Measurements from ENCODE around the gene ZNF516. TPM values are rescaled to one million over a fixed set of nuclear protein-coding genes. Genes with fewer than 3 reads are reported as not detected.

The ZNF516 gene
- total RNA-seq, 1 donor from 2014 or later, result 108 TPM

DNA sequence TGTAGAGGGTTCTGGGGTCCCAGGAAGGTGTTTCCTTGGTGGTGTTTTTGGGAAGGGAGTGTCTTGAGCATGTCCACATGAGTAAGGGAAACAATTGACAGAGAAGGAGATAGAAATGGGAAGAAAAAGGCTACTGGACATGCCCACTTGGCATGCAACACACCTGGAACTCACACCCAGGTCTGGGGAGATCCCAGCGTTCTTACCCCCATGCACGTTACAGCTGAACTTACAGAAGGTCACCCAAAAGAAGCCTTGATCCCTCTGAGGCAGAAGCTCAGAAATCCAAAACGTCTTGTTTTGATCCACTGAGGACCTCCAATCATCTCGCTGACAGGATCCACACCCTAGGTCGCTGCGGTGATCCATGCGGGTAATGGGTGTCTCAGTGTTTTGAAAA is 142.0 kb downstream of the ZNF516 start:
- no peak overlapping the region for H3K4me3 Mint-ChIP-seq (ENCODE audit: low read depth)
- H3K36me3 Mint-ChIP-seq (ENCODE audit: insufficient read depth), result peaks cover 43% of the 10 kb centered on the region
- H3K27me3 Mint-ChIP-seq, result peaks cover 9% of the 10 kb centered on the region
- no peak for DNase-seq (ENCODE audit: low spot score, unreplicated experiment)
- peaks cover 15% of the 10 kb centered on the region for H3K9me3 Mint-ChIP-seq (ENCODE audit: low read depth)
- TF ChIP-seq, protein P1, sequence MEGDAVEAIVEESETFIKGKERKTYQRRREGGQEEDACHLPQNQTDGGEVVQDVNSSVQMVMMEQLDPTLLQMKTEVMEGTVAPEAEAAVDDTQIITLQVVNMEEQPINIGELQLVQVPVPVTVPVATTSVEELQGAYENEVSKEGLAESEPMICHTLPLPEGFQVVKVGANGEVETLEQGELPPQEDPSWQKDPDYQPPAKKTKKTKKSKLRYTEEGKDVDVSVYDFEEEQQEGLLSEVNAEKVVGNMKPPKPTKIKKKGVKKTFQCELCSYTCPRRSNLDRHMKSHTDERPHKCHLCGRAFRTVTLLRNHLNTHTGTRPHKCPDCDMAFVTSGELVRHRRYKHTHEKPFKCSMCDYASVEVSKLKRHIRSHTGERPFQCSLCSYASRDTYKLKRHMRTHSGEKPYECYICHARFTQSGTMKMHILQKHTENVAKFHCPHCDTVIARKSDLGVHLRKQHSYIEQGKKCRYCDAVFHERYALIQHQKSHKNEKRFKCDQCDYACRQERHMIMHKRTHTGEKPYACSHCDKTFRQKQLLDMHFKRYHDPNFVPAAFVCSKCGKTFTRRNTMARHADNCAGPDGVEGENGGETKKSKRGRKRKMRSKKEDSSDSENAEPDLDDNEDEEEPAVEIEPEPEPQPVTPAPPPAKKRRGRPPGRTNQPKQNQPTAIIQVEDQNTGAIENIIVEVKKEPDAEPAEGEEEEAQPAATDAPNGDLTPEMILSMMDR (IDR thresholded peaks at IDR 0.05; ENCODE audit: unreplicated experiment), result no peak
- H3K27ac Mint-ChIP-seq, result no peak overlapping the region
- H3K4me1 Mint-ChIP-seq (ENCODE audit: low read depth), result peaks cover 15% of the 10 kb centered on the region

DNA sequence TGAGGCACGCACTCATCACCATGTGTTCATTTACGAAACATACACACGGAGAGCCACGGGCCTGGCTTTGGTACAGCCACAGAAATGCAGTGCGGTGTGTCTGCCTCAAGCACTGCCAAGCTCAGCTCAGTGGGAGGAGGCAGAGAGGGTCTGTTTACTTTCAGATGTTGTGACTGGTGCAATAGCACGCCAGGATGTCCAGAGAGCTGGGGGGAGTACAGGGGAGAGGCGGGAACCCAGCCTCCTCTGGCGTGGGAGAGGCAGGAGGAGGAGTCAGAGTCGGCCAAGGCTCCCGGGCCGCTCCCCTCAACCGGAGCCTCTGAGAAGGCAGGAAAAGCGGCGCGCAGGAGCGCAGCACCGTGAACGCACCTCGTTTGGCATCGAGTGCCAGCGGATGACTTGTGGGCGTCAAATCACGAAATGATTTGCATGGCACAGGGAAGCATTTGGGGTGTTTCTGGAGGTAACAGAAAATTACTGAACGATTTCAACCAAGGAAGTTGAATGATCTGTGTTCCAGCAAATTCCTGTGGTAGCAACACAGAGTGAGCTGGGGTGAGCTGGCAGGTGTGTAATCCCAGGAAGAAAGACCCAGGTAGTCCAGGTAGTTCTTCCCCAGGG is 143.0 kb downstream of the ZNF516 start:
- peaks cover 15% of the 10 kb centered on the region for H3K9me3 Mint-ChIP-seq (ENCODE audit: low read depth)
- peak overlapping the region; percentile 56 for H3K27ac Mint-ChIP-seq

DNA sequence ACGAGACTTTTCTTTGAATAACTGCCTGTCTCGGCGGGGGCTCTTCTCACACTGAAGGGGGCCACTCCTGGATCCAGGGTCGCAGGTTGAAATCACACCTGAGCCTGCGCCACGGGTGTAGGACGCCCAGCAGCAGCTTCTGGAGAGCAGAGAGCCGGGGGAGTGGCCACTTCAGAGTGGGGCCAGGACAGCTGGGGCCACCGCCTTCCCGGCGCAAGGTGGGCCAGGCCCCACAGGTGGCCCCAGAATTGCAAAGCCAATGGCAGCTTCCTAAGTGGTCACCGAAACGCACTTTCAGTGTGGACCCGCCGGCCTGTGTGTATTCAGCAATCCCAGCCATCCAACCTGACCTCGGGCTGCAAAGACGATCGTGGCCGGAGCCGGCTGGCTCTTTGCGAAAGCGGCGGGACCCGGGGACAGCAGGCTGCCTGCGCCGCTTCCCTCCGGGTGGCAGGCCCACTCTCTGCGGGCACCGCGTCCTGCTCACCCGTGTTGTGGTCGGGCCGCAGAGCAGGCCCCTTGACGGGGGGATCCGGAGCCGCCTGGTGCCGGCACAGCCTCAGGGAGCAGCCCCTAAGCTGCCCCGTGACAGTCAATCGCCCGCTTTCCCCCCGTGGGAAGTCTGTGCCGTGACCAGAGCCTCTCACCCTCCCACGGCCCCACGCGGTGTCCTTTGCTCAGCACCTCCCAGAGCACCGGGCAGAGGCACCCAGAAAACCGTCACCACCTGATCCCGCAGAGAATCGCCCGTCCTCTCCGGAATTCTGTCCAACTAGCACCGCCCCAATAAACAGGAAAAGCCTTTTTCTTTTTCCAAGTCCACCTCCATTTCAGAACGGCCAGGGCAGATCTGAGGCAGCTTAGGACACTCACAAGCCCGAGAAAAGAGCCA is 144.7 kb downstream of the ZNF516 start:
- no peak for DNase-seq (ENCODE audit: low spot score, unreplicated experiment)
- peaks cover 17% of the 10 kb centered on the region for H3K4me1 Mint-ChIP-seq (ENCODE audit: low read depth)
- H3K36me3 Mint-ChIP-seq (ENCODE audit: insufficient read depth), result peaks cover 20% of the 10 kb centered on the region
- H3K27ac Mint-ChIP-seq, result no peak overlapping the region
- peaks cover 13% of the 10 kb centered on the region for H3K9me3 Mint-ChIP-seq (ENCODE audit: low read depth)
- H3K27me3 Mint-ChIP-seq, result peaks cover 17% of the 10 kb centered on the region
- no peak overlapping the region for H3K4me3 Mint-ChIP-seq (ENCODE audit: low read depth)
- TF ChIP-seq, protein P1 (IDR thresholded peaks at IDR 0.05; ENCODE audit: unreplicated experiment), result no peak

More for the DNA sequence above, 143.0 kb downstream of the ZNF516 start:
- DNase-seq (ENCODE audit: low spot score, unreplicated experiment), result no peak
- peaks cover 37% of the 10 kb centered on the region for H3K36me3 Mint-ChIP-seq (ENCODE audit: insufficient read depth)
- H3K4me1 Mint-ChIP-seq (ENCODE audit: low read depth), result peaks cover 17% of the 10 kb centered on the region
- TF ChIP-seq, protein P1 (IDR thresholded peaks at IDR 0.05; ENCODE audit: unreplicated experiment), result no peak
- peaks cover 10% of the 10 kb centered on the region for H3K27me3 Mint-ChIP-seq
- no peak overlapping the region for H3K4me3 Mint-ChIP-seq (ENCODE audit: low read depth)

DNA sequence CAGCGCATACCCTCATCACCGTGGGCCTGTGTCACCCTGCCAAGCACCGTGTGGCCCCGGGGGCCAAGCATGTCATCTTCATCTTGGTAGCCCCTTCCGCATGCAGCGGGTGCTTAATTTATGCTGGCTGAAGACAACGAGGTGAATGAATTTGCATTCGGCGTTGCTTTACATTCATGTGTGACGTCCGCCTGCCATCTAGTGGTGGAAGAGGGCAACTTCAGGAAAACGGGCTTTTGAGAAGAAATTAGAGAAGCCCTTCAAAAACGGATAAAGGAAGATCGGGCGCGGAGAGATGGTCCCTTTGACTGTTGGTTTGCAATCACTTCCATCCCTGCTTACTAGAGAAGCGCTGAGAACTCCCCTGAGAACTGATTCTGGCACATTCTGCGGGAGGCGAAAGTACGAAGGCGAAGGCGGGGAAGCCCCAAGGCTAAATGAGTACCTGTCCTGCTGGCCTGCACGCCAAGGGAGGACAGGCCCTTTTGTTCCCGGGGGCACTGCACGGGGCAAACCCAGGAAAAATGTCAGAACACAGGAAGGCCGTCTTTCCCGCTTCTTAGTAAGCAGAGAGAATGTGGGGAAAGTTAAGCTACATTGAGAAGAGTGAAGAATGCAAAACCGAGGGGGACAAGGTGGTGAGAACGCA is 145.9 kb downstream of the ZNF516 start:
- Mint-ChIP-seq H3K4me1 (ENCODE audit: low read depth) (peaks cover 17% of the 10 kb centered on the region), H3K4me3 (ENCODE audit: low read depth) (peak overlapping the region; percentile 25), H3K27ac (peak overlapping the region; percentile 34), H3K9me3 (ENCODE audit: low read depth) (peaks cover 5% of the 10 kb centered on the region), H3K27me3 (peaks cover 17% of the 10 kb centered on the region), H3K36me3 (ENCODE audit: insufficient read depth) (peaks cover 10% of the 10 kb centered on the region)
- TF ChIP-seq, protein P1 (IDR thresholded peaks at IDR 0.05; ENCODE audit: unreplicated experiment), result peak; percentile 93
- DNase-seq (ENCODE audit: low spot score, unreplicated experiment), result peak; percentile 60
